K562 (cell line): ENCODE measurements around the gene RNF44.

Source experiments
- CCAR2 ChIP-seq: fragments of 200-400 bp; formaldehyde crosslinking; IDR thresholded peaks from 2 replicates; pipeline ENCODE4 v1.6.1; 2017; ENCODE audit warnings: mild to moderate bottlenecking, low read depth, low read length
- ELF2 ChIP-seq: fragments of 250-450 bp; sonication (Bioruptor Pico); IDR thresholded peaks from 2 replicates; pipeline ENCODE4 v1.5.0; 2021; ENCODE audit warnings: mild to moderate bottlenecking
- POLR2A ChIP-seq: fragments of 450-650 bp; conservative IDR thresholded peaks from 2 replicates; pipeline ENCODE4 v1.6.1; 2016
- TAF1 ChIP-seq: IDR thresholded peaks from 2 replicates; pipeline ENCODE4 v1.6.1; 2011; ENCODE audit warnings: mild to moderate bottlenecking, low read length, moderate library complexity; ENCODE audit not compliant: insufficient read depth, control insufficient read depth, severe bottlenecking; ENCODE audit errors: extremely low read depth
- TBP ChIP-seq: optimal IDR thresholded peaks from 2 replicates; pipeline ENCODE3; 2011; ENCODE audit warnings: low read depth, low read length, improper control_type of control experiment
- ZFX ChIP-seq: sonication (generic); formaldehyde crosslinking; IDR thresholded peaks from 2 replicates; pipeline ENCODE4 v1.8.0; 2022; ENCODE audit warnings: mild to moderate bottlenecking, missing genetic modification reagents, moderate library complexity
- ZNF165 ChIP-seq: fragments of 250-450 bp; sonication (Bioruptor Pico); IDR thresholded peaks from 2 replicates; pipeline ENCODE4 v1.4.0; 2020; ENCODE audit warnings: borderline replicate concordance
- TF ChIP-seq, protein P1 (sequence below), 3 experiments: IDR thresholded peaks in 2 of 3; conservative IDR thresholded peaks in 1 of 3; 2 replicates each; pipeline ENCODE4 v1.5.1; 2011 to 2012; ENCODE audit warnings: low read length in 3 of 3, mild to moderate bottlenecking in 3 of 3, control low read depth in 2 of 3, improper control_type of control experiment in 1 of 3, inconsistent platforms in 1 of 3, low read depth in 1 of 3, mixed read lengths in 1 of 3, moderate library complexity in 1 of 3; ENCODE audit not compliant: insufficient read depth in 2 of 3

GRCh38 chr5:176492431-176492830, 44.8 kb downstream of the RNF44 start:
- TF ChIP-seq ELF2 (no peak), TBP (no peak), CCAR2 (no peak), POLR2A (no peak), ZFX (CRISPR knock-in tag) (no peak), TAF1 (no peak), ZNF165 (no peak)
- TF ChIP-seq, protein P1, sequence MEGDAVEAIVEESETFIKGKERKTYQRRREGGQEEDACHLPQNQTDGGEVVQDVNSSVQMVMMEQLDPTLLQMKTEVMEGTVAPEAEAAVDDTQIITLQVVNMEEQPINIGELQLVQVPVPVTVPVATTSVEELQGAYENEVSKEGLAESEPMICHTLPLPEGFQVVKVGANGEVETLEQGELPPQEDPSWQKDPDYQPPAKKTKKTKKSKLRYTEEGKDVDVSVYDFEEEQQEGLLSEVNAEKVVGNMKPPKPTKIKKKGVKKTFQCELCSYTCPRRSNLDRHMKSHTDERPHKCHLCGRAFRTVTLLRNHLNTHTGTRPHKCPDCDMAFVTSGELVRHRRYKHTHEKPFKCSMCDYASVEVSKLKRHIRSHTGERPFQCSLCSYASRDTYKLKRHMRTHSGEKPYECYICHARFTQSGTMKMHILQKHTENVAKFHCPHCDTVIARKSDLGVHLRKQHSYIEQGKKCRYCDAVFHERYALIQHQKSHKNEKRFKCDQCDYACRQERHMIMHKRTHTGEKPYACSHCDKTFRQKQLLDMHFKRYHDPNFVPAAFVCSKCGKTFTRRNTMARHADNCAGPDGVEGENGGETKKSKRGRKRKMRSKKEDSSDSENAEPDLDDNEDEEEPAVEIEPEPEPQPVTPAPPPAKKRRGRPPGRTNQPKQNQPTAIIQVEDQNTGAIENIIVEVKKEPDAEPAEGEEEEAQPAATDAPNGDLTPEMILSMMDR (IDR thresholded peaks at IDR 0.05 in 2 of 3, conservative IDR thresholded peaks at IDR 0.05 in 1 of 3; ENCODE audit: insufficient read depth in 2 of 3, low read depth in 1 of 3, low read length in 3 of 3): no peak
